Heart right ventricle (tissue), 16 donors: ENCODE results near the gene CAMTA2. TPM values are rescaled to one million over a fixed set of nuclear protein-coding genes. Genes with fewer than 3 reads are reported as not detected.

Source experiments
- ATAC-seq, 8 donors: fragments of 200-7000 bp; cut with Tn5 transposase; one replicate each; pipeline ENCODE4 v1.9.1; 2020; ENCODE audit warnings: mild to moderate bottlenecking in 8 of 8, moderate library complexity in 8 of 8, moderate number of reproducible peaks in 1 of 8
- DNase-seq, 2 donors: peaks; one replicate each; pipeline ENCODE4 v3.0.0-alpha.2; 2020
- H3K27ac ChIP-seq, 10 donors: fragments of 200-600 bp; sonication (generic) in 2 of 10; one replicate each; pipeline versions ENCODE4 v1.5.0 to v1.8.0; 2020 to 2022; ENCODE audit warnings: mild to moderate bottlenecking in 3 of 10
- H3K27me3 ChIP-seq, 7 donors: fragments of 200-600 bp; one replicate each; pipeline ENCODE4 v1.8.0; 2021 to 2022; ENCODE audit warnings: mild to moderate bottlenecking in 2 of 7
- H3K36me3 ChIP-seq, 9 donors: fragments of 200-600 bp; sonication (generic) in 1 of 9; one replicate each; pipeline versions ENCODE4 v1.5.0 to v1.8.0; 2020 to 2022; ENCODE audit warnings: mild to moderate bottlenecking in 2 of 9
- H3K4me1 ChIP-seq, 9 donors: fragments of 200-600 bp; sonication (generic) in 1 of 9; one replicate each; pipeline versions ENCODE4 v1.5.0 to v1.8.0; 2020 to 2022; ENCODE audit warnings: mild to moderate bottlenecking in 4 of 9
- H3K4me3 ChIP-seq, 10 donors: fragments of 200-600 bp; sonication (generic) in 2 of 10; one replicate each; pipeline versions ENCODE4 v1.5.0 to v1.8.0; 2020 to 2022; ENCODE audit warnings: mild to moderate bottlenecking in 7 of 10, moderate library complexity in 2 of 10
- H3K9me3 ChIP-seq, 11 donors: fragments of 200-600 bp in 10 of 11; sonication (generic) in 2 of 11; one replicate each; pipeline versions ENCODE4 v1.5.0 to v1.8.0; 2013 to 2022; ENCODE audit warnings: mild to moderate bottlenecking in 2 of 11, control low read depth in 1 of 11, moderate library complexity in 1 of 11
- CTCF ChIP-seq, 9 donors: fragments of 200-600 bp; sonication (generic) in 2 of 9; IDR thresholded peaks; one replicate each; pipeline versions ENCODE4 v1.5.0 to v1.8.0; 2021 to 2022; ENCODE audit warnings: antibody characterized with exemption in 9 of 9, mild to moderate bottlenecking in 5 of 9, moderate library complexity in 1 of 9
- whole genome bisulfite sequencing, 2 donors: extraction: QIAGEN DNeasy Blood & Tissue Kit; methylation state at CpG; one replicate each; pipeline ENCODE4 v1.1.7; 2013; ENCODE audit warnings: inconsistent platforms in 1 of 2; 5-methylcytosine and 5-hydroxymethylcytosine counted together
- intact Hi-C, 10 donors: fragments of 100-400 bp; cut with DNase I; formaldehyde crosslinking; loops; one replicate each; pipeline versions ENCODE4 v1.11.1 to v1.14.2; 2022
- polyA plus RNA-seq, 2 donors: library from polyadenylated mRNA; stranded (reverse); fragments of 200-250 nt; gene quantifications; one replicate each; pipeline ENCODE4 v1.2.3, GENCODE V29; 2013
- total RNA-seq, 10 donors: library from RNA; stranded (reverse); fragmentation: NEBNext Ultra II Directional in 3 of 10; extraction: Animal tissue kit (Norgen Biotek cat#: 25700) in 3 of 10; gene quantifications; one replicate each; pipeline versions ENCODE4 v1.2.1 to v1.2.4, GENCODE V29; 2021 to 2023
- donor health status: Arrhythmogenic right ventricular cardiomyopathy.
- donor health status: ischemic (EF 13 %, LVEDD 7.1; RV severe dilation, severe dysfunction).
- donor health status: healthy with polysubstance abuse.
- donor health status: DM: no; HTN: yes; CAD: no.
- donor health status: DM: no; HTN: no; CAD: no.
- donor health status: ischemic (EF 25% LVEDD 6.9; RV normal size, moderate dysfunction).
- donor health status: ischemic (EF 25% LVEDD 5.7; RV mildly dilated, moderate dysfunction).
- donor health status: healthy.
- donor health status: DM: yes; HTN: yes; CAD: no.
- donor health status: Ischemic cardiomyopathy.
- donor health status: ischemic (EF 35%, LVEDD 5.7; RV mildly dilated, moderate dysfunction).
- donor health status: nonischemic (EF 11% LVEDD 7.7; RV severe dilation, severe dysfunction).
- donor health status: DM: yes; HTN: yes; CAD: no.
- donor health status: PGD.
- donor health status: ischemic (EF 29% LVEDD 5.4; RV normal size, mild dysfunction).
- donor health status: nonischemic (EF 23%, LVEDD 6.1; RV moderate dilation, normal function).

The CAMTA2 gene
- total and polyA plus RNA-seq, 12 donors = 26.0 to 74.3 (median 34.3) TPM

DNA sequence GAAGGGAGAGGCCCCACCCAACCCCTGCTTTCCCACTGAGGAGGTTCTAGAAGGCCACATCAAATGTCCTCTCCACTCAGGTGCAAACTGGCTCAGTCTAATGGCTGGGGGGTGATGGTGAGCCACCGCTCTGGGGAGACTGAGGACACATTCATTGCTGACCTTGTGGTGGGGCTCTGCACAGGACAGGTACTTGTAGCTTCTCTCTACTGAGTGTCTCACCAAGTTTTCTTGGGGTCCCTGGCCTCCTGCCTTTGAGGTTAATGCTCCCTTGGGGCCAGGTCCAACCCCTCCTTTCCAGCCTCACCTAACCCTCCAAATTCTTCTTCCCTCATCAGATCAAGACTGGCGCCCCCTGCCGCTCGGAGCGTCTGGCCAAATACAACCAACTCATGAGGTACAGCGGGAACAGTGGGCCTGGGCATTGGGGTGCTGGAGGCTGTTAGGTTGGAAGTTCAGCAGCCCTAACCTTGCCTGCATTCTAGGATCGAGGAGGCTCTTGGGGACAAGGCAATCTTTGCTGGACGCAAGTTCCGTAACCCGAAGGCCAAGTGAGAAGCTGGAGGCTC, 30.9 kb downstream of the CAMTA2 start:
- Histone ChIP-seq H3K27ac (no peak overlapping the region), H3K9me3 (no peaks in the 10 kb centered on the region), H3K36me3 (peaks cover 0 to 47% (median 22%) of the 10 kb centered on the region in 9 donors), H3K4me1 (peaks cover 0 to 48% (median 0%) of the 10 kb centered on the region in 9 donors), H3K4me3 (no peak overlapping the region), H3K27me3 (no peaks in the 10 kb centered on the region)
- peak in 6 of 9 donors; percentile 21 to 45 (median 32) for TF ChIP-seq CTCF (IDR thresholded peaks at IDR 0.05)
- DNase-seq (no peak), ATAC-seq (no peak)
- intact Hi-C loops = no loop called here
- 76 to 78% methylated on average over 10 of the region's 10 CpGs for WGBS, 2 donors

- no peak overlapping the region for H3K4me3 ChIP-seq
- H3K9me3 ChIP-seq = no peaks in the 10 kb centered on the region
- peaks cover 3 to 62% (median 12%) of the 10 kb centered on the region in 9 donors for H3K4me1 ChIP-seq
- no peaks in the 10 kb centered on the region for H3K27me3 ChIP-seq
- TF ChIP-seq CTCF (IDR thresholded peaks at IDR 0.05) = no peak
- peaks cover 0 to 32% (median 15%) of the 10 kb centered on the region in 9 donors for H3K36me3 ChIP-seq
- ATAC-seq (no peak), DNase-seq (no peak)
- 96 to 97% methylated on average over 8 of the region's 8 CpGs for WGBS, 2 donors
- intact Hi-C loops = no loop called here
- H3K27ac ChIP-seq = no peak overlapping the region
Observed at GRCh38 chr17:4955091-4955490, 32.4 kb downstream of the CAMTA2 start.

- no peak for DNase-seq
Observed at GRCh38 chr17:4953451-4953961, 34.0 kb downstream of the CAMTA2 start.

DNA sequence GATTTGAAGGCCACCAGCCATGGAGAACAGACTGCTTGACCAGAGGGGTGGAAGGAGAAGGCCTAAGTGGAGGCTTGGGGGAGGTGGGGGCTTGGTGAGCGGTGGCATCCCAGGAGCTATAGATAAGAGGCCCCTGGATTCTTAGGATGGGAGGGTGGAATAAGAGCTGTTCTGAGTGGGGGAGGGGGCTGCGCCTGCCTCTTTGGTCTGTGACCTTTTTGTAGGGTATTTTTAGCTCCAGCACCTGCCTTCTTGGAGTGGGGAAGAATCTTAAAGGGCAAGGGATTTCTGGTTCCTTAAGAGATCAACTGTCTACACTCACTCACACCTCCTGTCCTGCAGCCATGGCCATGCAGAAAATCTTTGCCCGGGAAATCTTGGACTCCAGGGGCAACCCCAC, 36.0 kb downstream of the CAMTA2 start:
- WGBS, 2 donors = 53 to 59% methylated on average over 3 of the region's 3 CpGs
- peak in 2 of 8 donors; percentile 5 to 13 for ATAC-seq
- intact Hi-C loops = no loop called here
- Histone ChIP-seq H3K27ac (peak overlapping the region; percentile 89 to 100 (median 99)), H3K9me3 (no peaks in the 10 kb centered on the region), H3K36me3 (peaks cover 0 to 10% (median 2%) of the 10 kb centered on the region in 9 donors), H3K27me3 (no peaks in the 10 kb centered on the region), H3K4me3 (peak overlapping the region in 9 of 10 donors; percentile 67 to 100 (median 98)), H3K4me1 (peaks cover 7 to 58% (median 27%) of the 10 kb centered on the region in 9 donors)
- no peak for TF ChIP-seq CTCF (IDR thresholded peaks at IDR 0.05)
- DNase-seq = no peak

More at GRCh38 chr17:4953451-4953961, 34.0 kb downstream of the CAMTA2 start:
- Histone ChIP-seq H3K27me3 (no peaks in the 10 kb centered on the region), H3K27ac (peak overlapping the region in 3 of 10 donors; percentile 9 to 100 (median 100)), H3K9me3 (no peaks in the 10 kb centered on the region), H3K4me1 (peaks cover 5 to 66% (median 15%) of the 10 kb centered on the region in 9 donors), H3K36me3 (peaks cover 0 to 16% (median 5%) of the 10 kb centered on the region in 9 donors), H3K4me3 (peak overlapping the region in 1 of 10 donors; percentile 99)
- TF ChIP-seq CTCF (IDR thresholded peaks at IDR 0.05) = no peak
- intact Hi-C loops = no loop called here
- no peak for ATAC-seq
- WGBS, 2 donors = 68% methylated on average over 14 of the region's 14 CpGs
